Tibial nerve (tissue), 4 donors: Measurements from ENCODE around the gene ALLC. TPM values are rescaled to one million over a fixed set of nuclear protein-coding genes. Genes with fewer than 3 reads are reported as not detected.

Experiments used
- DNase-seq, 2 donors: peaks; one replicate each; pipeline ENCODE4 v3.0.0-alpha.2; 2019; ENCODE audit warnings: low spot score in 2 of 2
- H3K27ac ChIP-seq, 4 donors: fragments of 200-600 bp; sonication (generic) in 3 of 4; one replicate each; pipeline ENCODE4 v1.5.1; 2017 to 2019; ENCODE audit warnings: mild to moderate bottlenecking in 1 of 4
- H3K27me3 ChIP-seq, 2 donors: fragments of 200-600 bp; sonication (generic) in 1 of 2; one replicate each; pipeline versions ENCODE4 v1.5.1 to v1.6.0; 2017 to 2019
- H3K36me3 ChIP-seq, 3 donors: fragments of 200-600 bp; sonication (generic); one replicate each; pipeline ENCODE4 v1.5.1; 2018 to 2019
- H3K4me1 ChIP-seq, 4 donors: fragments of 200-600 bp; sonication (generic) in 3 of 4; one replicate each; pipeline ENCODE4 v1.5.1; 2017 to 2019
- H3K4me3 ChIP-seq, 4 donors: fragments of 200-600 bp; sonication (generic) in 3 of 4; one replicate each; pipeline ENCODE4 v1.5.1; 2017 to 2019; ENCODE audit warnings: mild to moderate bottlenecking in 1 of 4, moderate library complexity in 1 of 4
- H3K9me3 ChIP-seq, 4 donors: fragments of 200-600 bp; sonication (generic) in 3 of 4; one replicate each; pipeline ENCODE4 v1.5.1; 2017 to 2019
- CTCF ChIP-seq, 5 experiments: fragments of 200-600 bp in 3 of 5; fragments of 450-650 bp in 2 of 5; sonication (generic) in 3 of 5; IDR thresholded peaks; one replicate each; pipeline ENCODE4 v1.5.1; 2016 to 2019; ENCODE audit warnings: antibody characterized with exemption in 5 of 5, mild to moderate bottlenecking in 3 of 5, moderate library complexity in 2 of 5
- EP300 ChIP-seq, 2 donors: sonication (generic); formaldehyde crosslinking; IDR thresholded peaks; one replicate each; pipeline ENCODE4 v1.6.1; 2017; ENCODE audit warnings: antibody characterized with exemption in 2 of 2, mild to moderate bottlenecking in 1 of 2
- POLR2A ChIP-seq, 2 donors: fragments of 450-650 bp; IDR thresholded peaks; one replicate each; pipeline ENCODE4 v1.6.1; 2017; ENCODE audit warnings: antibody characterized with exemption in 2 of 2, mild to moderate bottlenecking in 2 of 2, moderate library complexity in 2 of 2
- WGBS, 2 donors: methylation state at CpG; one replicate each; pipeline ENCODE4 v1.1.5; 2018; 5-methylcytosine and 5-hydroxymethylcytosine counted together
- total RNA-seq, 4 donors: library from RNA; depleted of rRNA; stranded (reverse); fragments of >200 nt; gene quantifications; one replicate each; pipeline ENCODE4 v1.1.0, GENCODE V29; 2016

Gene ALLC
- total RNA-seq, 4 donors from 2014 or later, result 5.7 to 16.6 (median 12.2) TPM

GRCh38 chr2:3661149-3661660 lies 3.2 kb downstream of the ALLC start:
- peaks cover 0 to 19% (median 1%) of the 10 kb centered on the region in 4 donors for H3K4me1 ChIP-seq
- WGBS, 2 donors, result 83 to 85% methylated on average over 3 of the region's 3 CpGs
- DNase-seq, result no peak
- H3K27me3 ChIP-seq, result no peaks in the 10 kb centered on the region
- H3K27ac ChIP-seq, result no peak overlapping the region
- no peak overlapping the region for H3K4me3 ChIP-seq
- TF ChIP-seq POLR2A (IDR thresholded peaks at IDR 0.05) (no peak), EP300 (IDR thresholded peaks at IDR 0.05) (no peak), CTCF (IDR thresholded peaks at IDR 0.05) (no peak)
- no peaks in the 10 kb centered on the region for H3K36me3 ChIP-seq
- no peaks in the 10 kb centered on the region for H3K9me3 ChIP-seq

- TF ChIP-seq EP300 (IDR thresholded peaks at IDR 0.05), result no peak
- no peak for TF ChIP-seq CTCF (IDR thresholded peaks at IDR 0.05)
- no peak for TF ChIP-seq POLR2A (IDR thresholded peaks at IDR 0.05)
- Histone ChIP-seq H3K4me3 (no peak overlapping the region), H3K36me3 (no peaks in the 10 kb centered on the region), H3K4me1 (peaks cover 0 to 12% (median 1%) of the 10 kb centered on the region in 4 donors), H3K27ac (no peak overlapping the region), H3K9me3 (no peaks in the 10 kb centered on the region), H3K27me3 (no peaks in the 10 kb centered on the region)
- DNase-seq, result no peak
- 84 to 86% methylated on average over 6 of the region's 6 CpGs for WGBS, 2 donors
Observed at GRCh38 chr2:3662239-3662638, 4.2 kb downstream of the ALLC start.

GRCh38 chr2:3664118-3664517 lies 6.1 kb downstream of the ALLC start:
- no peaks in the 10 kb centered on the region for H3K36me3 ChIP-seq
- H3K4me3 ChIP-seq, result no peak overlapping the region
- TF ChIP-seq EP300 (IDR thresholded peaks at IDR 0.05), result no peak
- TF ChIP-seq POLR2A (IDR thresholded peaks at IDR 0.05), result no peak
- no peak for TF ChIP-seq CTCF (IDR thresholded peaks at IDR 0.05)
- no peak for DNase-seq
- H3K9me3 ChIP-seq, result no peaks in the 10 kb centered on the region
- 51 to 69% methylated on average over 3 of the region's 3 CpGs for WGBS, 2 donors
- H3K27me3 ChIP-seq, result no peaks in the 10 kb centered on the region
- H3K27ac ChIP-seq, result no peak overlapping the region
- peaks cover 0 to 10% (median 0%) of the 10 kb centered on the region in 4 donors for H3K4me1 ChIP-seq

DNA sequence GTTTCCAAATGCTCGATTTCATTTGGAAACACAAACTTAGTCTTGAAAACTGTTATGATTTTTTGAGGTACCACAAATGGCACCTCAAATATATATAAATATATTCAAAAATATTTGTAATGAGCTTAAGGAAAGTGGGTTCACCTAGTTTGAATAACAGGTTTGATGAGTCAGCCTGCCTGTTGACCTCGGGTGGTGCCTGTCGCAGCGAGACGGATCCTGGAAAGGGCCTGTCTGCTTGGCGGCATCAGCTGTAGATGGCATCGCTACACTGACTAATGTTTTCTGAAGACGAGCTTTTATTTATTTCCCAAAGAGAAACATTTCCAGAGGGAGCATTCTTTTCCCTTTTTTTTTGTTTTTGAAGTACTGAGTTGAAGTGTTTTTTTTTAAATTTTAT lies 6.9 kb downstream of the ALLC start:
- H3K9me3 ChIP-seq, result no peaks in the 10 kb centered on the region
- WGBS, 2 donors, result 82 to 84% methylated on average over 8 of the region's 8 CpGs
- no peak overlapping the region for H3K27ac ChIP-seq
- peaks cover 0 to 2% (median 0%) of the 10 kb centered on the region in 4 donors for H3K4me1 ChIP-seq
- H3K36me3 ChIP-seq, result no peaks in the 10 kb centered on the region
- no peak for DNase-seq
- H3K4me3 ChIP-seq, result no peak overlapping the region
- H3K27me3 ChIP-seq, result no peaks in the 10 kb centered on the region
- TF ChIP-seq CTCF (IDR thresholded peaks at IDR 0.05) (no peak), EP300 (IDR thresholded peaks at IDR 0.05) (no peak), POLR2A (IDR thresholded peaks at IDR 0.05) (no peak)

DNA sequence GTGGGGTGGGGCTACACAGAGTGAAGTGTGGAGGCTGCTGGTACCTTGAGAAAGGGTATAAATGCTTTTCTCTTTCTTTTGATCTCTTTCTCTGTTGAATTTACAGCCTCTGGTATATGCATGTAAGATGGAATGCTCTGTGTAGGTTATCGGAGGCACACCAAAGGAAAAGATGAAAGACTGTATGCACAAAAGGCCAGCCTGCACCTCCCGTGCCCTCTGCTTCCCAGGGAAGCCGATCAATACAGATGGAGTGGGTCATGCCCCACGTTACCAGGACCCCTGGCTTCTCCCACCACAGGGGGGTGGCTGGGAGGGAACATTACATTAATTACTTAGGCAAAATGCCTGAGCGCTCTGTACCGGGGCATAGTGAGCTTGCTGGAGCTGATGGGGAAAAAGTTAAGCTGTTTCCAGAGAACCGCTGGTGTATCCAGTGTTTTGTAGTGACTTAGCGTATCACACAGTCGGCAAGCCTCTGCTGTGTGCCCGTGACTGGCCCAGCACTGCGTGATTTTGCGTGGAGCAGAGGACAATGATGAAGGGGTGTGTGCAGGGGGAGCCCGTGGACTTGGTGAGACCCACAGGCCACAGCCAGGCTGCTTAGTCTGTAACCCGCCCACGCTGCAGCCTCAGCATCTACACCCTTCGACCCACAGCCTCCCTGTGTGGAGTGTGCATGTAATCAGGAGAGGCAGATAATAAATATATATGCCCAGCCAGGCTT lies 8.0 kb downstream of the ALLC start:
- TF ChIP-seq CTCF (IDR thresholded peaks at IDR 0.05) (no peak), POLR2A (IDR thresholded peaks at IDR 0.05) (no peak), EP300 (IDR thresholded peaks at IDR 0.05) (no peak)
- WGBS, 2 donors, result 74 to 84% methylated on average over 13 to 16 of the region's 16 CpGs
- no peaks in the 10 kb centered on the region for H3K9me3 ChIP-seq
- H3K27me3 ChIP-seq, result no peaks in the 10 kb centered on the region
- no peaks in the 10 kb centered on the region for H3K4me1 ChIP-seq
- no peaks in the 10 kb centered on the region for H3K36me3 ChIP-seq
- no peak overlapping the region for H3K4me3 ChIP-seq
- H3K27ac ChIP-seq, result no peak overlapping the region
- DNase-seq, result no peak
